Measurements from ENCODE around the gene TEX11. TPM values are rescaled to one million over a fixed set of nuclear protein-coding genes. Genes with fewer than 3 reads are reported as not detected.
"Not testable (repeated sequence)": the region's sequence is repeated elsewhere in the genome, so short reads cannot be mapped to it uniquely, and the experiment has no call there.

The TEX11 gene
- total RNA-seq, 2 donors from 2014 or later, result 0.75 TPM; not detected in 1

DNA sequence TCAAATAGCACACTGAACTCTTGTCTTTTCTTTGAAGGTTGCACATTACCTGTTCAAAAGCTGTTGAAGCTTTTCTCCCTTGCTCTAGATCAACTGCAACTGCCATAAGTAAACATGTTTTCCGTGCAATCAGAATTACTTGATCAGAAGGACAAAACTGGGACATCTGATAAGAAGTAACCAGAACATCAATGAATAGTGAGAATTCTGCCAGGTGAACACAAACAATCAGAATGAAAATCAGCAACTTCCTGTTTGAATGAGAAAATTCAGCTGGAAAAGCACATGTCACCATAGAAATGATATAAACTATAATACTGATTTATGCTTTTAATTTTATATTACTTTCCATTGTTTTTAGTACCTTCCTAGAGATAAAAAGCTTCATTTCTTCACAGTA is 303.2 kb downstream of the TEX11 start:
- no peaks in the 10 kb centered on the region for H3K27me3 ChIP-seq (ENCODE audit: control insufficient read depth, insufficient read depth, low read length, poor library complexity, severe bottlenecking)
- no peak overlapping the region for H3K9ac ChIP-seq (ENCODE audit: extremely low read depth, low read length, poor library complexity, severe bottlenecking)
- no peaks in the 10 kb centered on the region for H3K36me3 ChIP-seq (ENCODE audit: control insufficient read depth, insufficient read depth, low read length)
- Mint-ChIP-seq H3K4me1 (no peaks in the 10 kb centered on the region), H3K27ac (no peak overlapping the region), H3K4me3 (no peak overlapping the region), H3K27me3 (ENCODE audit: insufficient read depth) (no peaks in the 10 kb centered on the region), H3K36me3 (ENCODE audit: low read depth) (no peaks in the 10 kb centered on the region), H3K9me3 (peaks cover 20% of the 10 kb centered on the region)
- WGBS, 2 experiments (ENCODE audit: insufficient coverage in 1 of 2, insufficient read length in 1 of 2), result 100% methylated on average over 1 of the region's 1 CpG; no CpG with 5 or more reads in 1 of the 2 experiments
- H3K27ac ChIP-seq (ENCODE audit: low read depth, low read length), result no peak overlapping the region
- TF ChIP-seq CTCF (conservative IDR thresholded peaks at IDR 0.05), result no peak
- no peak overlapping the region for H3K4me3 ChIP-seq (ENCODE audit: low read length)
- H3K4me1 ChIP-seq (ENCODE audit: control insufficient read depth, insufficient read depth, low read length), result no peaks in the 10 kb centered on the region
- no peaks in the 10 kb centered on the region for H3K9me3 ChIP-seq (ENCODE audit: control insufficient read depth, low read length)
- DNase-seq, result no peak

GRCh38 chrX:70592091-70592490 is 316.4 kb downstream of the TEX11 start:
- Histone ChIP-seq H3K36me3 (ENCODE audit: control insufficient read depth, insufficient read depth, low read length) (no peaks in the 10 kb centered on the region), H3K27me3 (ENCODE audit: control insufficient read depth, insufficient read depth, low read length, poor library complexity, severe bottlenecking) (no peaks in the 10 kb centered on the region), H3K9me3 (ENCODE audit: control insufficient read depth, low read length) (no peaks in the 10 kb centered on the region), H3K4me1 (ENCODE audit: control insufficient read depth, insufficient read depth, low read length) (no peaks in the 10 kb centered on the region), H3K27ac (ENCODE audit: low read depth, low read length) (no peak overlapping the region), H3K9ac (ENCODE audit: extremely low read depth, low read length, poor library complexity, severe bottlenecking) (no peak overlapping the region), H3K4me3 (ENCODE audit: low read length) (no peak overlapping the region)
- no peak for DNase-seq
- H3K36me3 Mint-ChIP-seq (ENCODE audit: low read depth), result no peaks in the 10 kb centered on the region
- no peaks in the 10 kb centered on the region for H3K4me1 Mint-ChIP-seq
- no peak overlapping the region for H3K4me3 Mint-ChIP-seq
- H3K27ac Mint-ChIP-seq, result no peak overlapping the region
- no peaks in the 10 kb centered on the region for H3K27me3 Mint-ChIP-seq (ENCODE audit: insufficient read depth)
- no CpG with 5 or more reads among the region's 1 CpG for WGBS, 2 experiments (ENCODE audit: insufficient coverage in 1 of 2, insufficient read length in 1 of 2)
- peaks cover 36% of the 10 kb centered on the region for H3K9me3 Mint-ChIP-seq
- TF ChIP-seq CTCF (conservative IDR thresholded peaks at IDR 0.05), result no peak

DNA sequence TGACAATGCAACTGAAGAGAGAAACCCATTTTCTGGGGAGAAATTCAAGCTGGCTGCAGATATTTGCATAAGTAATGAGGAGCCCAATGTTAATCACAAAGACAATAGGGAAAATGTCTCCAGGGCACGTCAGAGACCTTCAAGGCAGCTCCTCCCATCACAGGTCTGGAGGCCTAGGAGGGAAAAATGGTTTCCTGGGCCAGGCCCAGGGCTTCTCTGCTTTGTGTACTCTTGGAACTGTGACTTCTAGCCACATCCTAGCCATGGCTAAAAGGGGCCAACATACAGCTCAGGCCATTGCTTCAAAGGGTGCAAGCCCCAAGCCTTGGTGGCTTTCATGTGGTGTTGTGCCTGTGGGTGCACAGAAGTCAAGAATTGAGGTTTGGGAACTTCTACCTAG is 321.4 kb downstream of the TEX11 start:
- not testable (repeated sequence) for H3K4me1 Mint-ChIP-seq; H3K4me1 ChIP-seq (ENCODE audit: control insufficient read depth, insufficient read depth, low read length); H3K4me3 Mint-ChIP-seq; H3K36me3 Mint-ChIP-seq (ENCODE audit: low read depth); H3K4me3 ChIP-seq (ENCODE audit: low read length); H3K27me3 Mint-ChIP-seq (ENCODE audit: insufficient read depth); H3K27me3 ChIP-seq (ENCODE audit: control insufficient read depth, insufficient read depth, low read length, poor library complexity, severe bottlenecking); H3K27ac ChIP-seq (ENCODE audit: low read depth, low read length); H3K27ac Mint-ChIP-seq; H3K36me3 ChIP-seq (ENCODE audit: control insufficient read depth, insufficient read depth, low read length); H3K9ac ChIP-seq (ENCODE audit: extremely low read depth, low read length, poor library complexity, severe bottlenecking); DNase-seq; H3K9me3 ChIP-seq (ENCODE audit: control insufficient read depth, low read length)
- H3K9me3 Mint-ChIP-seq, result peaks cover 56% of the 10 kb centered on the region
- 64% methylated on average over 1 of the region's 1 CpG; no CpG with 5 or more reads in 1 of the 2 experiments for WGBS, 2 experiments (ENCODE audit: insufficient coverage in 1 of 2, insufficient read length in 1 of 2)

GRCh38 chrX:70577442-70577841 is 331.1 kb downstream of the TEX11 start:
- Histone ChIP-seq H3K4me3 (ENCODE audit: low read length) (no peak overlapping the region), H3K36me3 (ENCODE audit: control insufficient read depth, insufficient read depth, low read length) (no peaks in the 10 kb centered on the region), H3K9me3 (ENCODE audit: control insufficient read depth, low read length) (no peaks in the 10 kb centered on the region), H3K27ac (ENCODE audit: low read depth, low read length) (no peak overlapping the region), H3K9ac (ENCODE audit: extremely low read depth, low read length, poor library complexity, severe bottlenecking) (no peak overlapping the region), H3K27me3 (ENCODE audit: control insufficient read depth, insufficient read depth, low read length, poor library complexity, severe bottlenecking) (no peaks in the 10 kb centered on the region), H3K4me1 (ENCODE audit: control insufficient read depth, insufficient read depth, low read length) (no peaks in the 10 kb centered on the region)
- Mint-ChIP-seq H3K27ac (no peak overlapping the region), H3K4me3 (no peak overlapping the region), H3K27me3 (ENCODE audit: insufficient read depth) (no peaks in the 10 kb centered on the region), H3K4me1 (no peaks in the 10 kb centered on the region), H3K9me3 (peaks cover 54% of the 10 kb centered on the region), H3K36me3 (ENCODE audit: low read depth) (peaks cover 2% of the 10 kb centered on the region)
- WGBS, 2 experiments (ENCODE audit: insufficient coverage in 1 of 2, insufficient read length in 1 of 2), result 70% methylated on average over 1 of the region's 4 CpGs; no CpG with 5 or more reads in 1 of the 2 experiments
- no peak for DNase-seq
- TF ChIP-seq CTCF (conservative IDR thresholded peaks at IDR 0.05), result no peak

DNA sequence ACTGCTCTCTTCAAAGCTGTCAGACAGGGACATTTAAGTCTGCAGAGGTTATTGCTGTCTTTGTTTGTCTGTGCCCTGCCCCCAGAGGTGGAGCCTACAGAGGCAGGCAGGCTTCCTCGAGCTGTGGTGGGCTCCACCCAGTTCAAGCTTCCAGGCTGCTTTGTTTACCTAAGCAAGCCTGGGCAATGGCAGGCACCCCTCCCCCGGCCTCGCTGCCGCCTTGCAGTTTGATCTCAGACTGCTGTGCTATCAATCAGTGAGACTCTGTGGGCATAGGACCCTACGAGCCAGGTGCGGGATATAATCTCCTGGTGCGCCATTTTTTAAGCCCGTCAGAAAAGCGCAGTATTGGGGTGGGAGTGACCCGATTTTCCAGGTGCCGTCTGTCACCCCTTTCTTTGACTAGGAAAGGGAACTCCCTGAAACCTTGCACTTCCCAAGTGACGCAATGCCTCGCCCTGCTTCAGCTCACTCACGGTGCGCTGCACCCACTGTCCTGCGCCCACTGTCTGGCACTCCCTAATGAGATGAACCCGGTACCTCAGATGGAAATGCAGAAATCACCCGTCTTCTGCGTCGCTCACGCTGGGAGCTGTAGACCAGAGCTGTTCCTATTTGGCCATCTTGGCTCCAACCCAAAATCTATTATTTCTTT is 338.5 kb downstream of the TEX11 start:
- not testable (repeated sequence) for H3K4me1 ChIP-seq (ENCODE audit: control insufficient read depth, insufficient read depth, low read length); H3K27ac Mint-ChIP-seq; H3K4me3 ChIP-seq (ENCODE audit: low read length); H3K9ac ChIP-seq (ENCODE audit: extremely low read depth, low read length, poor library complexity, severe bottlenecking); H3K36me3 ChIP-seq (ENCODE audit: control insufficient read depth, insufficient read depth, low read length); H3K27me3 ChIP-seq (ENCODE audit: control insufficient read depth, insufficient read depth, low read length, poor library complexity, severe bottlenecking); H3K27me3 Mint-ChIP-seq (ENCODE audit: insufficient read depth); H3K4me3 Mint-ChIP-seq; H3K27ac ChIP-seq (ENCODE audit: low read depth, low read length); H3K36me3 Mint-ChIP-seq (ENCODE audit: low read depth); DNase-seq; H3K4me1 Mint-ChIP-seq; H3K9me3 ChIP-seq (ENCODE audit: control insufficient read depth, low read length)
- WGBS, 2 experiments (ENCODE audit: insufficient coverage in 1 of 2, insufficient read length in 1 of 2), result 96% methylated on average over 11 of the region's 21 CpGs; no CpG with 5 or more reads in 1 of the 2 experiments
- peaks cover 55% of the 10 kb centered on the region for H3K9me3 Mint-ChIP-seq

Data from endodermal cell (in vitro differentiated cells).